HG03097 (cell line): ENCODE measurements around the gene AOPEP.

Source experiments
- ATAC-seq: cut with Tn5 transposase; IDR thresholded peaks from one replicate; pipeline ENCODE4 v1.9.1; 2021; ENCODE audit not compliant: unreplicated experiment, low FRiP score

The AOPEP gene

GRCh38 chr9:94757158-94757557 is 30.7 kb downstream of the AOPEP start:
- ATAC-seq, result no peak

GRCh38 chr9:94758031-94758430 is 31.5 kb downstream of the AOPEP start:
- no peak for ATAC-seq

GRCh38 chr9:94758880-94759279 is 32.4 kb downstream of the AOPEP start:
- ATAC-seq, result no peak

- ATAC-seq, result no peak
Measured at GRCh38 chr9:94760010-94760409, 33.5 kb downstream of the AOPEP start.

GRCh38 chr9:94760660-94761059 is 34.2 kb downstream of the AOPEP start:
- ATAC-seq, result no peak

GRCh38 chr9:94761481-94761880 is 35.0 kb downstream of the AOPEP start:
- no peak for ATAC-seq

GRCh38 chr9:94767331-94768072 is 41.0 kb downstream of the AOPEP start:
- no peak for ATAC-seq

GRCh38 chr9:94768766-94769165 is 42.3 kb downstream of the AOPEP start:
- ATAC-seq, result no peak

- no peak for ATAC-seq
Measured at GRCh38 chr9:94770334-94770733, 43.8 kb downstream of the AOPEP start.

- no peak for ATAC-seq
Measured at GRCh38 chr9:94771096-94771495, 44.6 kb downstream of the AOPEP start.

GRCh38 chr9:94772144-94772543 is 45.6 kb downstream of the AOPEP start:
- no peak for ATAC-seq

GRCh38 chr9:94772639-94773303 is 46.3 kb downstream of the AOPEP start:
- no peak for ATAC-seq

- ATAC-seq, result no peak
Measured at GRCh38 chr9:94773655-94774054, 47.2 kb downstream of the AOPEP start.

- no peak for ATAC-seq
Measured at GRCh38 chr9:94778013-94778412, 51.5 kb downstream of the AOPEP start.

- ATAC-seq, result no peak
Measured at GRCh38 chr9:94779031-94779430, 52.5 kb downstream of the AOPEP start.

GRCh38 chr9:94779693-94780290 is 53.3 kb downstream of the AOPEP start:
- ATAC-seq, result no peak

- no peak for ATAC-seq
Measured at GRCh38 chr9:94780516-94780950, 54.0 kb downstream of the AOPEP start.

- ATAC-seq, result no peak
Measured at GRCh38 chr9:94782355-94783101, 56.0 kb downstream of the AOPEP start.

GRCh38 chr9:94783102-94783682 is 56.7 kb downstream of the AOPEP start:
- no peak for ATAC-seq

- ATAC-seq, result no peak
Measured at GRCh38 chr9:94783928-94784327, 57.4 kb downstream of the AOPEP start.
